HepG2 (cell line): ENCODE results near the gene AP1M1. TPM values are rescaled to one million over a fixed set of nuclear protein-coding genes. Genes with fewer than 3 reads are reported as not detected.

Experiments used
- AGO1 ChIP-seq: fragments of 200-400 bp; formaldehyde crosslinking; IDR thresholded peaks from 2 replicates; pipeline ENCODE4 v1.6.1; 2017; ENCODE audit warnings: mild to moderate bottlenecking, low read depth, low read length, moderate library complexity; ENCODE audit not compliant: poor library complexity, severe bottlenecking
- AHR ChIP-seq: IDR thresholded peaks from 2 replicates; pipeline ENCODE4 v1.6.1; 2018; ENCODE audit warnings: missing genetic modification reagents, missing compliant biosample characterization
- ASH2L ChIP-seq: fragments of 300-600, 200-600 bp; sonication (generic); IDR thresholded peaks from 2 replicates; pipeline ENCODE4 v1.7.0; 2017; ENCODE audit warnings: low read depth, mild to moderate bottlenecking, moderate library complexity, mixed read lengths, low read length; ENCODE audit not compliant: insufficient read length
- E2F1 ChIP-seq: sonication (generic); formaldehyde crosslinking; IDR thresholded peaks from 2 replicates; pipeline ENCODE4 v1.5.0; 2020; ENCODE audit warnings: missing genetic modification reagents
- HNF1B ChIP-seq: sonication (generic); formaldehyde crosslinking; IDR thresholded peaks from 2 replicates; pipeline ENCODE4 v1.5.1; 2020; ENCODE audit warnings: mild to moderate bottlenecking, moderate library complexity, missing genetic modification reagents
- IRF2 ChIP-seq: IDR thresholded peaks from 2 replicates; pipeline ENCODE4 v1.6.1; 2018; ENCODE audit warnings: missing genetic modification reagents, missing compliant biosample characterization
- NFIB ChIP-seq: sonication (generic); formaldehyde crosslinking; IDR thresholded peaks from 2 replicates; pipeline ENCODE4 v1.9.0; 2021; ENCODE audit warnings: missing genetic modification reagents, mild to moderate bottlenecking, borderline replicate concordance
- PHF8 ChIP-seq: sonication (generic); formaldehyde crosslinking; IDR thresholded peaks from 2 replicates; pipeline ENCODE4 v1.5.0; 2020; ENCODE audit warnings: missing genetic modification reagents
- RNF2 ChIP-seq: fragments of 450-650 bp; conservative IDR thresholded peaks from 2 replicates; pipeline ENCODE4 v1.6.1; 2016; ENCODE audit warnings: low read depth
- SALL2 ChIP-seq: sonication (generic); formaldehyde crosslinking; IDR thresholded peaks from 2 replicates; pipeline ENCODE4 v1.8.1; 2023; ENCODE audit warnings: mild to moderate bottlenecking, missing genetic modification reagents, inconsistent platforms
- SAP130 ChIP-seq: IDR thresholded peaks from 2 replicates; pipeline ENCODE4 v1.6.1; 2016; ENCODE audit warnings: low read depth
- SCMH1 ChIP-seq: sonication (generic); formaldehyde crosslinking; IDR thresholded peaks from 2 replicates; pipeline ENCODE4 v1.9.0; 2021; ENCODE audit warnings: missing genetic modification reagents, mild to moderate bottlenecking, borderline replicate concordance
- SIN3A ChIP-seq: IDR thresholded peaks from 2 replicates; pipeline ENCODE4 v1.6.1; 2011; ENCODE audit warnings: low read depth, mild to moderate bottlenecking, control low read depth, low read length, borderline replicate concordance
- SKI ChIP-seq: fragments of 450-650 bp; IDR thresholded peaks from one replicate; pipeline ENCODE4 v1.6.1; 2018; ENCODE audit warnings: mild to moderate bottlenecking; ENCODE audit not compliant: partially characterized antibody
- SP2 ChIP-seq: sonication (generic); formaldehyde crosslinking; IDR thresholded peaks from 2 replicates; pipeline ENCODE4 v1.5.1; 2020; ENCODE audit warnings: mild to moderate bottlenecking, missing genetic modification reagents
- TBL1XR1 ChIP-seq: fragments of 150-350 bp; IDR thresholded peaks from 2 replicates; pipeline ENCODE4 v1.6.1; 2014; ENCODE audit warnings: borderline replicate concordance, low read length; ENCODE audit not compliant: partially characterized antibody
- TGIF2 ChIP-seq: IDR thresholded peaks from 2 replicates; pipeline ENCODE4 v1.6.1; 2016; ENCODE audit warnings: control low read depth, missing compliant biosample characterization
- ZNF326 ChIP-seq: sonication (generic); formaldehyde crosslinking; IDR thresholded peaks from 2 replicates; pipeline ENCODE4 v1.4.0; 2020; ENCODE audit warnings: missing genetic modification reagents, borderline replicate concordance
- ZNF350 ChIP-seq: sonication (generic); formaldehyde crosslinking; IDR thresholded peaks from 2 replicates; pipeline ENCODE4 v1.4.0; 2020; ENCODE audit warnings: mild to moderate bottlenecking, low read depth, missing genetic modification reagents, borderline replicate concordance
- ZNF513 ChIP-seq: sonication (generic); formaldehyde crosslinking; conservative IDR thresholded peaks from 2 replicates; pipeline ENCODE4 v1.5.0; 2020; ENCODE audit warnings: missing genetic modification reagents
- ZNF530 ChIP-seq: sonication (generic); formaldehyde crosslinking; IDR thresholded peaks from 2 replicates; pipeline ENCODE4 v1.5.0; 2020; ENCODE audit warnings: low read depth, mild to moderate bottlenecking, missing genetic modification reagents
- ZNF558 ChIP-seq: sonication (generic); formaldehyde crosslinking; IDR thresholded peaks from 2 replicates; pipeline ENCODE4 v1.9.0; 2022; ENCODE audit warnings: mild to moderate bottlenecking, missing genetic modification reagents, borderline replicate concordance
- ZNF619 ChIP-seq: sonication (generic); formaldehyde crosslinking; IDR thresholded peaks from 2 replicates; pipeline ENCODE4 v1.4.0; 2020; ENCODE audit warnings: mild to moderate bottlenecking, missing genetic modification reagents
- ZNF670 ChIP-seq: sonication (generic); formaldehyde crosslinking; IDR thresholded peaks from 2 replicates; pipeline ENCODE4 v1.8.0; 2022; ENCODE audit warnings: mild to moderate bottlenecking, missing genetic modification reagents, borderline replicate concordance
- ZNF7 ChIP-seq: IDR thresholded peaks from 2 replicates; pipeline ENCODE4 v1.6.1; 2016; ENCODE audit warnings: missing biosample characterization, missing genetic modification reagents
- ZNF788 ChIP-seq: sonication (generic); formaldehyde crosslinking; IDR thresholded peaks from 2 replicates; pipeline ENCODE4 v1.5.0; 2020; ENCODE audit warnings: mild to moderate bottlenecking, missing genetic modification reagents, borderline replicate concordance
- ZNF792 ChIP-seq: IDR thresholded peaks from 2 replicates; pipeline ENCODE4 v1.6.1; 2016
- polyA plus RNA-seq, 8 experiments: library from polyadenylated mRNA; depleted of rRNA in 3 of 8; stranded (reverse) in 7 of 8; unstranded in 1 of 8; fragments of >200 nt; fragmentation: Illumina TruSeq in 4 of 8; extraction: Trizol in 4 of 8; gene quantifications; 2 replicates each; pipeline versions ENCODE4 v1.2.1 to v1.2.3, GENCODE V29; 2011 to 2016; ENCODE audit warnings: low read depth in 4 of 8, missing spikeins in 1 of 8, mixed read lengths in 1 of 8; ENCODE audit not compliant: insufficient read depth in 1 of 8
- total RNA-seq, 5 experiments: library from RNA; depleted of rRNA; stranded (reverse); fragments of >200 nt; fragmentation: Illumina TruSeq; extraction: Trizol; gene quantifications; 2 replicates each; pipeline ENCODE4 v1.2.3, GENCODE V29; 2016; ENCODE audit warnings: low read depth in 1 of 5

The AP1M1 gene
- total and polyA plus RNA-seq, 2 of the 13 experiments (the other 11 are each of a cell fraction or from before 2014, with no cell fraction given), result 34.4 to 46.1 TPM

- TF ChIP-seq SCMH1 (CRISPR knock-in tag) (no peak), ZNF792 (CRISPR knock-in tag) (peak; percentile 44; the same call in 1 of the 2 replicates), ZNF513 (CRISPR knock-in tag) (no peak), ZNF619 (CRISPR knock-in tag) (peak; percentile 7; the same call in 1 of the 2 replicates), TBL1XR1 (peak; percentile 20), SIN3A (0 out of 2 replicates have a peak, but pooled peaks have one; percentile 76), ZNF788 (CRISPR knock-in tag) (peak; percentile 53; the same call in 1 of the 2 replicates), ZNF326 (CRISPR knock-in tag) (no peak), ZNF7 (CRISPR knock-in tag) (no peak), RNF2 (no peak), ZNF558 (CRISPR knock-in tag) (no peak; the same call in 1 of the 2 replicates), ZNF350 (CRISPR knock-in tag) (peak; percentile 44; the same call in 1 of the 2 replicates), ASH2L (peak; percentile 65), SAP130 (CRISPR knock-in tag) (peak; percentile 96), IRF2 (CRISPR knock-in tag) (peak; percentile 52; the same call in 1 of the 2 replicates), NFIB (CRISPR knock-in tag) (no peak), ZNF670 (CRISPR knock-in tag) (no peak), E2F1 (CRISPR knock-in tag) (peak; percentile 96), HNF1B (CRISPR knock-in tag) (0 out of 2 replicates have a peak, but pooled peaks have one; percentile 34), TGIF2 (CRISPR knock-in tag) (no peak; the same call in 1 of the 2 replicates), SP2 (CRISPR knock-in tag) (peak; percentile 65), ZNF530 (no peak), AHR (CRISPR knock-in tag) (0 out of 2 replicates have a peak, but pooled peaks have one; percentile 39), PHF8 (CRISPR knock-in tag) (peak; percentile 82), AGO1 (peak; percentile 54), SALL2 (peak; percentile 28; the same call in 1 of the 2 replicates), SKI (no peak)
Measured at GRCh38 chr19:16197622-16198369, at the start of gene AP1M1 (continued).
